CD4-positive, alpha-beta T cell treated with Interleukin-15 for 4 hours (primary cell): ENCODE results near the gene HPGD.
A peak's percentile ranks its signal among the peaks of the same experiment; 100 is the strongest.
"Not testable (repeated sequence)": the region's sequence is repeated elsewhere in the genome, so short reads cannot be mapped to it uniquely, and the experiment has no call there.

ENCODE experiments used
- DNase-seq: peaks from one replicate; pipeline ENCODE4 v3.0.0-alpha.2; 2020; ENCODE audit warnings: low spot score

Gene HPGD

DNA sequence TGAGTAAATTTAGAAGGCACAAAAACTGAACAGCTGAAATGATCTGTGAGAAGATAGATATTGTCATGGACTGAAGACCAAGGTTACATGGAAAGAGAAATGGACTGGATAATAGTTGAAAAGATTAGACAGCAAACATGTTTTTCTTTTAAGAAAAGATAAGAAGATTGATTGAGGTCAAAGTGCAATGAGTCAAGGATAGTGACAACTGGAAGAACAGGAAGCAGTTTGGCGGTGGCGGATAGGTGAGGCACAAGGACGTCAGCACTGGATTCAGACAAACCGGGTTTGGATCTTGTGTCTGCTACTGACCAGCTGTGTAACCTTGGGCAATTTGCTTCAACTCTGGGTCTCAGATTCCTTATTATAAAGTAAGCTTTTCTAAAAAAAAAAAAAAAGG, 2.0 kb upstream of the HPGD start:
- DNase-seq = no peak

- no peak for DNase-seq
Measured at GRCh38 chr4:174523025-174523693, 871 bp upstream of the HPGD start.

DNA sequence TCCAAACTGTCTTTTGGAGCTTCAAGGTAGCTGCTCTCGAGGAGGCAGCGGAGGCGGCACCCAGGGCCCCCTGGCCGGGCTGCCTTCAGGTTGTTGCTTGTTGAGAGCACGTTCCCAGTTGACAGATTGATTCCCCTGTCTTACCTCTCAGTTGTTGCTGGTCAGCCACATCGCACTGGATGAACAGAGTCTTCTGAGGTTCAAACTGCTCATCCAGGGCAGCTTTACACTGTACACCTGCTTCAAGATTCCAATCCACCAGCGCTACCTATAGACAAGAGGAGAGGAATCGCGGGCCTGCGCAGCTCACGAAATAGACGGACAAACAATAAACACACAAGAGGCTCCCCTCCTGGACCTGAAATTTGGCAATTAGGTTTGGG, 497 bp downstream of the HPGD start:
- DNase-seq = peak; percentile 4

GRCh38 chr4:174520660-174521059, 1.6 kb downstream of the HPGD start:
- no peak for DNase-seq

DNA sequence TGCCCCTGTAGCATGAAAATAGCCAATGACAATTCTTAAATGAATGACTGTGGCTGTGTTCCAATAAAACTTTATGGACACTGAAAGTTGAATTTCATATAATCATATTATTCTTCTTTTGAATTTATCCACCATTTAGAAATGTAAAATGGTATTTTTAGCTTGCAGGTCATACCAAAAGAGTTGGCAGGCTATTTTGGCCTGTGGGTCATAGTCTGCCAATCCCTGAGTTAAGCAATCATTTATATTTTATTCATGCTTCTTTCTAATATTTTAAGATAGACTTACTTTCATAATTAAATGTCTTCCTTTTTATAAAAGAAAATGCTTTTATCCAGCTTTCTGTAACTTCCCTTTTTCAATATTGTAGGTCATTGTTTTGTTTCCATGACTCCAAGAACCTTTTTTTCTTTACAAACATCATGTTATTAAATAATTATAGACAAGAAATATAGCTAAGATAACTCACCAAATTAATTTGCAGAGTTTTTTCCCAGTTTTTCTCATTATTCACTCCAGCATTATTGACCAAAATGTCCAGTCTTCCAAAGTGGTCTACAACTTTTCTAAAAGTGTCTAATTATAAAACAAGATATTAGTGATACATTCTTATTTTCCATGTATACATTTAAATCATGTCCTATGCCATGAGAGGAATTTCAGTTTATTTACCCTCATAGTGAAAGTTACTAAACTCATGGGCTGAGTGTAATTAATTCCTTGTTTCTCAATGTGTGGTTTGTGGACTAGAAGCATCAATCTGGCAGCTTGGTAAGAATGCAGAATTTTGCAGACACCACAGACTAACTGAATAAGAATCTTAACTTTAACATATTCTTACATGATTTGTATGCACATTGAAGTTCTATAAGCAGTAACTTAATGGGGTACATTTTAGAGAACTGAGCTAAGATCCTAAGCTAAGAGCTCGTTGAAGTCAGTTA, 4.5 kb downstream of the HPGD start:
- DNase-seq = no peak

GRCh38 chr4:174516794-174517193, 5.5 kb downstream of the HPGD start:
- DNase-seq = no peak

DNA sequence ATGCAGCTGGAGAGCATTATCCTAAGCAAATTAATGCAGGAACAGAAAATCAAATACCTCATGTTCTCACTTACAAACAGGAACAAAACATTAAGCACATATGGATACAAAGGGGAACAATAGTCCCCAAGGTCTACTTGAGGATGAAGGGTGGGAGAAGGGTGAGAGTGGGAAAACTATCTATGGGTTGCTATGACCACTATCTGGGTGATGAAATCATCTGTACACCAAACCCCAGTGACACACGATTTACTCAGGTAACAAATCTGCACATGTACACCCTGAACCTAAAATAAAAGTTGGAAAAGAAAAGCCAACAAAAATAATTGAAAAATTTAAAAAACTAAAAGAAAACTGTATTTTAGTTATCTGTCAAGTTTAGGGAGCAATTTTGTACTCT, 5.9 kb downstream of the HPGD start:
- no peak for DNase-seq

- DNase-seq = no peak
Measured at GRCh38 chr4:174512745-174513144, 9.5 kb downstream of the HPGD start.

DNA sequence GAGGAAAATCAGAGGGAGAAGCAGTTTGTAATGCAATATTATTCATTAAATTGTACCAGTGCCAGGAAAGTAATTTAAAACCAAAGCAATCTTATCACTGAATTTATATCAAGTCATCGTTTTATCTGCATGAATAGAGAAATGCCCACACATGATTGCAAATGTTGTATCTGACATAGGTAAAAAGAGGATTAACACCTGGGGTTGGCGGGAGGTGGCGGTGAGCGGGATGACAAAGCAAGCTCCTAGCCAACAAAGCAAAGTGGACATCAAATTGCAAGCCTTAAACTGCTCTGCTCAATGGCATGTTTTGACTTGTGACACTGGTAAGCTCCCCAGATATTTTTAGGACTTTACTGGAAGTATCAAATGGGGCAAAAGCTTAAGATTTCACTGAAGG, 16.4 kb downstream of the HPGD start:
- DNase-seq = no peak

GRCh38 chr4:174505007-174505406, 17.3 kb downstream of the HPGD start:
- DNase-seq = no peak

- DNase-seq = no peak
Measured at GRCh38 chr4:174503079-174503715, 19.1 kb downstream of the HPGD start.

DNA sequence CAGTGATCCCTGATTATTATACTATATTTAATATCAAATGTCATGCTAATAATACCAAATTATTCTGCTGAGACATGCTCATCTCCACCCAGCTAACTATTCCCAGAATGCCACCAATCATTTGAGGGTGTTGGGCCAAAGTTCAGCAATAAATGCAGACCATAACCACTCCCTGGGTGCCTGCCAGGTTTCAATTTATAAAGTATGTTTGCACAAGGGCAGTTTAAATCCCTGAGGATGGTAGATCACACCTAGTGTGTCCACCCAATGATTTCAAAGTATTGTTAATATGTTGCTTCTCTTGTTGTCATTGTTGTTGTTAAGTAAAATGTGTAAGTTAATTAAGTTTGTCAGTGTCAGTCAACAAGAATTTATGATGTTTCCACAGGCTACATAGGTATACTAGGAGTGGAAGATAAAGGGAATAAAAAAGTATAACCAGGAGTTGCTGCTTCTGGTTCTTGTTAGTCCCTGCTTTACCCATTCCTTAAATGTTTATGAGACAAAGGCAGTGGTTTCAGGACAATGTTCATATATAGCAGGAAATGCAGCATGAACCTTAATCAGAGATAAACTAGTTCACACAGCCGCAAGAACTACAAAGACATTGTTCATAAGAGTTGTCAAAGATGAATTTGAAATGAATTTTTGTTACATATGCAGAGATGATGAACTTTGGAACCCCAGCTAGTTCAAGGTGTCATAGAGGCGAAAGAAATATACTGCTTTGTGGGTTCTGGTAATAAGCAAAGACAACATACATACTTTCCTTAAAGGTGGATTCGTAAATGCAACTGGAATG, 25.5 kb downstream of the HPGD start:
- no peak for DNase-seq

DNA sequence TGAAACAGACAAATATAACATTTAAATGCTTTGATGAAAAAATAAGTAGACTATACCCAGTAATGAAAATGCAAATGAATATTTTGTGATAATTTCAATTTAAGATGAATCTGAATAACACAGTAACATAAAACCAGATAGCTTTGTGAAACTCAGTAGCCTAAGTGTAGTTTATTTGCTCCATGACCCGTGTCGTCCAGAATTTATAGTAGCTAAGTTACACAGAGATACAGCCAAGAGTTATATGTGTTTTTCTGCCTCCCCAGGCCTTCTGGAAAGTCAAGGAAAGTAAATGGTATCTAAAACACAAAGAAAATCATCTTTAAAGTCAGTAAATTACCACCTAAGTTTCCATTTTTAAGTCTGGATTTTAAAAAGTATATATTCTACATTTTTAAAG, 26.7 kb downstream of the HPGD start:
- no peak for DNase-seq

- no peak for DNase-seq
Measured at GRCh38 chr4:174494726-174495125, 27.6 kb downstream of the HPGD start.

DNA sequence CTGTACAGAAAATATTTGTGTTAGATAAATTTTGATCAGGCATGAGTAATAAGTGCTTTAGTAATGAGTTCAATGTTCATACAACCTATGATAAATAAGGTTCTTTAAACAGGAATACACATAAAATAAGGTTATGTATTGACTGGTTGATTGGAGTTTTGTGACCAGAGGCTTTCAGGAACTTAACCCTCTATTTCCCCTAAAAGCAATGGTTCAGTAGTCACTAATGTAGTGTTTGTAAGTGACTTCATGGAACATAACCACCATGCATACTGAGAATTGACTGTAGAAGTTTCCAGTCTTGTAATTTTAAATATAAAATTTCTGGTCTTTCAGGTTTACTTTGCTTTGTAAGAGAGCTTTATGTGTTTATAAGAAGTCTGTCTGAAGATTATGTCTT, 28.1 kb downstream of the HPGD start:
- no peak for DNase-seq

- DNase-seq = no peak
Measured at GRCh38 chr4:174490451-174490961, 31.8 kb downstream of the HPGD start.

GRCh38 chr4:174488368-174488767, 33.9 kb downstream of the HPGD start:
- not testable (repeated sequence) for DNase-seq

DNA sequence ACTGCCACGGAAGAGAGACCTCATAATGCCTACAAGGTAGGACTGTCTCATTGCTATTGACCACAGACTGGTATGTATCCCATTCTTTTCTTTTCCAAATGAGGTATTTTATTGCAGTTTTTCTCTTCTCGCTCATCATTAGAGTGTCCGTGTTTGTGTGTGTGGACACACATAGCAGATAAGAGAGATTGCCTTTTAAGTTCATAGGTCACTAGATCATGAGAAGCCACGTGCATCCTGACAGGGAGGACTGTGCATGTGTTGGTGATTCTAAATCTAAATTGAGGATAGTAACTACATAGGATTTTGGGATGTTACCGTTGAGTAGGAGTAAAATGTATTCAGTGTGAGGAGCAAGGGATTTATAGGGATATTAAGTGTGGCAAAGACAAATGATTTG, 37.3 kb downstream of the HPGD start:
- no peak for DNase-seq

- no peak for DNase-seq
Measured at GRCh38 chr4:174483792-174484191, 38.5 kb downstream of the HPGD start.

GRCh38 chr4:174479140-174479539, 43.1 kb downstream of the HPGD start:
- no peak for DNase-seq

DNA sequence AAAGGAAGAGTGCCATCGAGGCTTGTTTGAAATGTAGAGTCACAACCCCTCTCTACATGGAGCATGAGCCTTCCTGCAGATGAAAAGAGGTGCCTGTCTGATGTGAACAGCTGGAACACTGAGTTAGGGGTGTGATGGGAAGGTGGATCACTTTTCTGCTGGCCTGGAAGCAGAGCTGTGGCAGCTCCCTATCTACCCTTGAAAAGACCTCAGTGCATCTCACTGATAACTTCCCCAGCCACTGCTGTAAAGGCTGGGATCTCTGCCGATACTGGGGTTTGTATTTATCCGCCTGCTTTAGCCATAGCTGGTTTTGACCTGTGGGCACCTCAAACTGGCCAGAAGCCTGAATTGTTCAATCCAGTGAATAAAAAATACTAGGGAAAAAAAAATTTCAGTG, 46.8 kb downstream of the HPGD start:
- DNase-seq = no peak
